Stimulated activated CD8-positive, alpha-beta memory T cell treated with anti-CD3 and anti-CD28 coated beads, Interleukin-4, amount 100 ng/mL, for 48 hours (primary cell): ENCODE data around the gene PYY.
"Not testable (repeated sequence)": the region's sequence is repeated elsewhere in the genome, so short reads cannot be mapped to it uniquely, and the experiment has no call there.

Experiments used
- DNase-seq: peaks from one replicate; pipeline ENCODE4 v3.0.0-alpha.2; 2020

The PYY gene

DNA sequence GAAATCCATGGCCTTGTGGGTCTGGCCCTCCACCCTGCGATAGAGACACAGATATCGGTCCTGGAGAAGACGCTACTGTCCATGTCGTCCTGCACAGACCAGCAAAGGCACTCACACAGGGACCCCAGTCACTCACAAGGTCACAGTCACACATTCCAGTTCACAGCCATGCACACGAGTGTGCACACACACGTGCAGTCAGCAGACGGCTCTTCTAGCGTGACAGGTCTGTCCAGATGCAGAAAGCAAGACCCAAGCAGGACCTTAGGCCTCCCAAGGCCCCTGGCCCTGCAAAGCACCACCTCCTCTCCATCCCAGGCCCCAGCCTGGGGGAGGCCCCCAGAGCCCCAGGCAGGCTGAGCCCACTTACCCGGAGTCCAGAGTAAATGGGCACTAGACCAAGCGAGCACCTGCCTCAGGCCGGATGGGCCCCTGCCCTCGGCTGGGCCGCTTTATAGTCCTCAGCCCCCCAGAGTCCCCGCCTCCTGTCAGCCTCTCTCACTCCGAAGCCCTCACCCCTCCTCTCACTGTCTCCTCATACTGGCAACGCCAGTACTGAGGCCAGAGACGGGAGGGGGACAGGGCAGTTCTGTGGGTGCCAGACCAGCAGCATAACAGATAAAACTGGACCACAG, 11.6 kb downstream of the PYY start, which contains the start of gene PPY:
Gene PPY, minus strand, starts transcription at position 426 of the 635 bp plus-strand sequence. CDS start 822 bp downstream, outside the sequence.
- DNase-seq, result no peak

DNA sequence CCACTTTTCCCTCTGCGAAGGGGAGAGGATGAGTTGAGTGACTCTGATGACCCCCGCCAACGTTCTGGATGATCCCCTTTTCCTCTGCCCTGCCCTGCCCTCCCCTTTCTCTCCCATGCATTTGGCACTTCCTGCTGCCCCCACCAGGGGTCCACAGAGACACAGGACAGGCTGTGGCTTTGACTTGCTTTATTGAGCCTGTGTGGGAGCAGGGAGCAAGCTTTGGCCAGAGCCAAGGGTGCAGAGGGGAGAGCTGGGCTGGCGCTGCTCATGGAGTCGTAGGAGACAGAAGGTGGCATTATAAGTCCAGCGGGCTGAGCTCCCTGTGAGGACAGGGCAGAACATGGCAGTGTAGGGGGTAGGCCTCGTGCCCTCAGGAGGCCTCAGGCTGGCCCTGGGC, 13.1 kb downstream of the PYY start:
- DNase-seq, result peak; percentile 51

GRCh38 chr17:43939886-43940285, 13.9 kb downstream of the PYY start:
- DNase-seq, result no peak

GRCh38 chr17:43939452-43939851, 14.3 kb downstream of the PYY start:
- not testable (repeated sequence) for DNase-seq

GRCh38 chr17:43938838-43939182, 14.9 kb downstream of the PYY start:
- no peak for DNase-seq

DNA sequence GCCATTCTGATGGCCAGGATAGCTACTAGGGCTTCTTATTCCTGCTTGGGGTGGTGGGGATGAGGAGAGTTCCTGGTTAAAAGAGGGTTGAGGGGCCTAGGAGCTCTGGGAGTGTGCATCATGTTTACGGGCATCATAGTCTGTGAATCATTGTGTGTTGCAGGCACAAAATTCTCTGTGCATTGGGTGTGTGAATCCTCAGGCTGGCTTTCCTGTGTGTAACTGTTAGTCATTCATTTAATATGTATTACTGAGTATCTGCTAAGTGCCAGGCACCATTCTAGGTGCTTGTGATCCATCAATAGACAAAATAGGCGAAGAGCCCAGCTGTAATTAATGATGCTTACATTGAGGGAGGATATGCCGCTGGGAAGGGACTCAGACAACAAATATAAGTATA, 17.3 kb downstream of the PYY start:
- no peak for DNase-seq

- no peak for DNase-seq
Measured at GRCh38 chr17:43935926-43936261, 17.8 kb downstream of the PYY start.

- DNase-seq, result no peak
Measured at GRCh38 chr17:43935204-43935925, 18.4 kb downstream of the PYY start.

GRCh38 chr17:43932923-43933322, 20.8 kb downstream of the PYY start:
- no peak for DNase-seq

- no peak for DNase-seq
Measured at GRCh38 chr17:43932357-43932756, 21.4 kb downstream of the PYY start.

DNA sequence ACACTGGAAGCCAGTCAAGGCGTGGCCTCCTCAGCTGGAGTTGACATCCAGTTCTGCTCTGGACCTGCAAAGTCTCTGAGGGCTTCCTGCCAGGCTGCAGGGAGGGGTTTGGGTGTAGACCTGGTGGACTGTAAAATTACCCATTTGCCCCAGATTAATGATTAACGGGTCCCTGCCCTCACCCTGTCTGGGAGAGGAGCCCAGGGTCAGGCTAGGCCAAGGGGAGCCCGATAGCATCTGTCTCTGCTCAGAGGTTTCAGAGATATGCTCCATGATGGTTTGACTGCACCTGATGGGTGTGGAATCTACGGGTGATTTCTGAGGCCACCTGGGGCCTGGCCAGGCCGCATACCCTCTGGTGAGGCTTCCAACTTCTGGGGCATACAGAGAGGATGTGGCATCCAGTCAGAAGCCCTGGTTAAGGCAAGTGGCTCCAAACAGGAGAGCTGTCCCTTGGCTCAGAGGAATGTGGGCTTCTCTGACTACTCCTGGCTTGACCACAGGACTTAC, 22.6 kb downstream of the PYY start:
- no peak for DNase-seq

- DNase-seq, result no peak
Measured at GRCh38 chr17:43928609-43929008, 25.1 kb downstream of the PYY start.

- DNase-seq, result not testable (repeated sequence)
Measured at GRCh38 chr17:43927929-43928328, 25.8 kb downstream of the PYY start.

DNA sequence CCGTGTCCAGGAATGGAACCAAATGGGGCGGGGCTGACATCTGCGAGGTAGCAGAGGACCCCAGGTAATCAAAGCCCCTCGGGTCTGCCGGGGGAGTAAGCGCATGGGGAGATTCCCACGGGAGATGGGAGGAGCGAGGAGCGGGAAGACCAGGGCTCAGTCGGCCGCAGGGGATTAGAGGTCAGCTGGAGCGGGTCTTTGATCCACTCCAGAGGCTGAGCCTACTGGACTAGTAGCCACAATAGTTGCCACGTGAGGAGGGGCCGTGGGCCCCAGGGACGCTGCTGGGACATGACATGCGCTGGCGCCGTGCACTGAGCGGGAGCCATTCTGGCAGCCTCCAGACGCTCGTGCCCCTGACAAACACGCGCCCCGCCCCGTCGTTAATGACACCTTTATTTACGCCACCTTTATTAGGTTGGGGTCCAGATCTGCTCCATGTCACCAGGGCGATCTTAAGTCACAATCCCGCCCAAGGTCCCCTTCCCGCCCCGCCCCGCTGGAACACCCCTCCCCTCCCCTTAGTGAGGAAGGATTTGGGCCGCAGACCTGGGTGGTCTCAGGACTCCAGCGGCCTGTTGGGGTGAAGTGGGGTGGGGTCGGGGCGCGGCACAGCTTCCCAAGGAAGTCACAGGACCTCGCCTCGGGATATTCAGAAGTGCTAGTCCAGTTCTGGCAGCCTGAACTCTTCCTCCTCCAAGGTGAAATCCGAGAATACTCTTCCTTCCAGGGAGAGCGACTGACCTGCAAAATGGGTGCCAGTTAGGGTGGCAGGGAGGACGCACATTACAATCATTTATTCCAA, 26.5 kb downstream of the PYY start:
- peak; percentile 32 for DNase-seq

DNA sequence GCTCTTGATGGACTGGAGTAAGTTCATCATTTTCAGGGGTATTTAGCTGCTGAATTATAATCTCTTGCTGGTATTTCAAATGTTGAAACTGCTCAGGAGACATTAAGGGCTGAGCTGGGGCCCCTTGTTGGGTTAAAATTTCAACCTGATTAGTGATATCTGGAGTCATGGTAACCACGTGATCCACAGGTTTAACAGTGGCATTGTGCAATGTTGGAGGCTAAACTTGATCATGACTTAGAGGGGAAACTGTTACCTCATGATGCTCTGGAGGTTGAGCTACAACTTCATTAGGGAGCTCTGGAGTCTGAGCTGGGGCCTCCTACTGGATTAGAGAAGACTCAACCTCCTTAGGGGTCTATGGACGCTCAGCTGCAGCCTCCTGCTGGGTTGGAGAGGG, 29.2 kb downstream of the PYY start:
- DNase-seq, result no peak

DNA sequence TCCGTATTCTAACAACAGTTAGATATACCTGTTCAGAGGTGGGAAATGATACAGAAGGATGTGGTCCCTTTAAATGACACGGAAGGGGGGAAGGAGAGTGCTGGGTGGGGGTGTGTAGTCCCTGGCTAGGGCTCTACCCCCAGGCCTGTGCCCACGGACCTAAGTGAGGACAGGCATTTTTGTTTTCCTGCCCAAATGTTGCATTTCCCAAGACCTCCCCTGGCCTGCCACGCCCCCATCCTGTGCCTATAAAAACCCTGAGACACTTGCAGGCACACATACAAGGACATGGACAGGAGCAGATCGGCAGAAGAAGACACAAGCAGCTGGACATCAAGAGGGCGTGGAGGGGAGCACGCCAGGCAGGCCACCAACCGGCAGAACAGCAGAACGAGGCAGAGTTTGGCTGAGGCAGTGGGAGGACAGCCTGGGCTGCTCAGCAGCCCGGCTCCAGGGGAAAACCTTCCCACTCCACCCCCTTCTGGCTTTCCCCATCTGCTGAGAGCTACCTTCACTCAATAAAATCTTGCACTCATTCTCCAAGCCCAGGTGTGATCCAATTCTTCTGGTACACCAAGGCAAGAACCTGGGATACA, 33.1 kb downstream of the PYY start:
- no peak for DNase-seq

- no peak for DNase-seq
Measured at GRCh38 chr17:43918026-43918389, 35.7 kb downstream of the PYY start.

DNA sequence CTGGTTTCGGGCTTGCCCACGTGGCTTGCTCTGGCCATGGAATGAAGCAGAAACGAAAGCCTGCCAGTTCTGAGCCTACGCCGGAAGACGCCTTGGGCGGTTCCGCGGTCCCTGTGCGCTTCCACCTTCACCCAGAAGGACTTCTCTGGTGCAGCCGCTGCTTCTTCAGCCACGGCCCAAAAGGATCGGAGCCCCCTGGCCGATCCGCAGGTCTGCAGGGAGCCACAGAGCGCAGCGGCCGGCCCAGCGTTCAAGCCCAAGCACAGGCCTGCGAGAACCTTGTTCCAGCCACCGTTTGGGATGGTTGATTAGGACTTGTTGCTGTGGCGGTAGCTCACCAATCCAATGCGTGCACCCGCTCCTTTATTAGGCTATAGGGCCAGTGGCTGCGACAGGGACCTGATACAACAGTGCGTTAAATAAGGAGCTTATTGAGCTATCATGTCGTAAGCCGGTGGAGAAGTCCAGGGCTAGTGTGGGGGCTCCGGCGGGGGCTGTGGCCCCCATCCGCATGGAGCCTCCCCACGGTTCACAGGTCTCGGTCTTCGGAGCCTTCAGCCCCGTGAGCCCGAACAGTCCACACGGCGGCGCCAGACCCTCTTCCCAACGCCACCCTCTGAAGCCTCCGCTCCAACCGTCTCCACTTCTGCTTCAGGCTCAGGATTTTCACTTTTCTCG, 36.3 kb downstream of the PYY start:
- DNase-seq, result peak; percentile 72

GRCh38 chr17:43917016-43917347, 36.8 kb downstream of the PYY start:
- no peak for DNase-seq

DNA sequence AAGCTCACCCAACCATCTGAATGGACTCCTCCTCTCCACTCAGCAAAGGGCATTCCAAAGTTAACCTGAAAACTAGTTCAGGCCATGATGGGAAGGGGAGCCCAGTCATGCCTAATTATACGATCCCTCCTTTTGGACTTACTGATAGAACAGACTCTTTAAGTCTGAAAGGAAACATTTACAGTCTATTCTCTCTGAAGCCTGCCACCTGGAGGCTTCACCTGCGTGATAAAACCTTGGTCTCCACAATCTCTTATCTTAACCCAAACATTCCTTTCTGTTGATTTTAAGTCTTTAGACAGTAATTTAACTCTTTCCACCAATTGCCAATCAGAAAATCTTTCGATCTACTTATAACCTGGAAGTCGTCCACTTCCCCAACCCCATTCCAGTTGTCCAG, 37.4 kb downstream of the PYY start:
- DNase-seq, result no peak

DNA sequence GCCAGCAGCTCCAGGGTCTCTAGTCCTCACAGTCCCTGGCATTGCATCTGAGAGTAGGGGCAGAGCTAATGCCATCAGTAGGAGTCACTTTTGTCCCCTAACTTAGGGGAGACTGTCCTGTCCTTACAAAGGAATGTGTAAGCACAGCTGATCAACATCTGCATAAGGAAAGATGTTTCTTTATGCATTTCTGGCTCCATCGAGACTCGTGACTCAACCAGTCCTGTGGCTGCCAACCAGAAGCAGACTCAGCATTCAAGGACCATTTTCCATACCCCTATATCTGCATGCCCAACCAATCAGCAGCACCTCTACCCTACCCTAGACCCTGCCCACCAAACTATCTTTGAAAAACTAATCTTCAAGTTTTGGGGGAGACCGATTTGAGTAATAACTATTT, 38.2 kb downstream of the PYY start:
- no peak for DNase-seq

- DNase-seq, result no peak
Measured at GRCh38 chr17:43914451-43914850, 39.3 kb downstream of the PYY start.

DNA sequence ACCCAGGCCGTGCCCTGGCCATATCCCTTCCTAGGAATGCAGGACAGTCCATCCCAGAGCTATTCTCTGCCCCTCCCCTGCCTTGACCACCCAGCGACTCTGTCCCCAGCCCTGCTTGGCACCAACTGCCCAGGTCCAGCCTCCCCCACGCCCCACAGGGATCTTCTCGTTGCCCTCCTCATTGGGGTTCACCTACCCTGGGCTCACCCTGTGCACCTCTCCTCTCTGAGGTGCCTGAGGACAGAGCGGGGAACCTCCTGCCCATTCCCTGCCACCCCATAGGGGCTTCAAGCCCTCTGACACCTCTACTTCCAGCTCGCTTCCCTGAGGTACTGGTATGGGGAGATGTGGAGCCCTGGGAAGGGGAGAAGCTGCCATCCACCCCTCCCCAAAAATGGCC, 40.2 kb downstream of the PYY start:
- DNase-seq, result no peak
